Epithelial cell of proximal tubule (primary cell): ENCODE results near the gene BPIFA2. TPM values are rescaled to one million over a fixed set of nuclear protein-coding genes. Genes with fewer than 3 reads are reported as not detected.

ENCODE experiments used
- DNase-seq: peaks from one replicate; pipeline ENCODE4 v3.0.0-alpha.2; 2011; ENCODE audit warnings: low read depth
- H3K4me3 ChIP-seq: 2 replicates; pipeline ENCODE4 v1.5.1; 2011; ENCODE audit warnings: low read depth, mild to moderate bottlenecking, low read length
- CTCF ChIP-seq: conservative IDR thresholded peaks from 2 replicates; pipeline ENCODE4 v1.5.1; 2012; ENCODE audit warnings: low read depth, mild to moderate bottlenecking, low read length
- total RNA-seq: library from RNA; depleted of rRNA; stranded (reverse); fragments of >200 nt; gene quantifications from 2 replicates; pipeline ENCODE4 v1.2.3, GENCODE V29; 2015

Gene BPIFA2
- total RNA-seq, 1 donor from 2014 or later, result not detected

GRCh38 chr20:33139467-33139866 lies 28.5 kb upstream of the BPIFA2 start:
- no peak overlapping the region for H3K4me3 ChIP-seq
- no peak for DNase-seq
- TF ChIP-seq CTCF, result no peak

GRCh38 chr20:33145521-33145920 lies 22.4 kb upstream of the BPIFA2 start:
- no peak for TF ChIP-seq CTCF
- H3K4me3 ChIP-seq, result no peak overlapping the region
- no peak for DNase-seq

- DNase-seq, result no peak
- no peak overlapping the region for H3K4me3 ChIP-seq
- no peak for TF ChIP-seq CTCF
Observed at GRCh38 chr20:33147299-33147698, 20.7 kb upstream of the BPIFA2 start.

GRCh38 chr20:33148040-33148439 lies 19.9 kb upstream of the BPIFA2 start:
- TF ChIP-seq CTCF, result no peak
- H3K4me3 ChIP-seq, result no peak overlapping the region

GRCh38 chr20:33154252-33154651 lies 13.7 kb upstream of the BPIFA2 start:
- no peak for TF ChIP-seq CTCF
- no peak overlapping the region for H3K4me3 ChIP-seq
- no peak for DNase-seq

More at GRCh38 chr20:33148040-33148439, 19.9 kb upstream of the BPIFA2 start:
- no peak for DNase-seq

- no peak overlapping the region for H3K4me3 ChIP-seq
- no peak for DNase-seq
- TF ChIP-seq CTCF, result no peak
Observed at GRCh38 chr20:33158637-33159385, 9.1 kb upstream of the BPIFA2 start.

GRCh38 chr20:33159713-33160112 lies 8.2 kb upstream of the BPIFA2 start:
- no peak for TF ChIP-seq CTCF
- no peak for DNase-seq
- H3K4me3 ChIP-seq, result no peak overlapping the region
